ENCODE results near the gene LDHD. TPM values are rescaled to one million over a fixed set of nuclear protein-coding genes. Genes with fewer than 3 reads are reported as not detected.

The LDHD gene
- polyA plus RNA-seq, 1 donor (not counting 4 experiments of a cell fraction or from before 2014, with no cell fraction given): 0.34 TPM

DNA sequence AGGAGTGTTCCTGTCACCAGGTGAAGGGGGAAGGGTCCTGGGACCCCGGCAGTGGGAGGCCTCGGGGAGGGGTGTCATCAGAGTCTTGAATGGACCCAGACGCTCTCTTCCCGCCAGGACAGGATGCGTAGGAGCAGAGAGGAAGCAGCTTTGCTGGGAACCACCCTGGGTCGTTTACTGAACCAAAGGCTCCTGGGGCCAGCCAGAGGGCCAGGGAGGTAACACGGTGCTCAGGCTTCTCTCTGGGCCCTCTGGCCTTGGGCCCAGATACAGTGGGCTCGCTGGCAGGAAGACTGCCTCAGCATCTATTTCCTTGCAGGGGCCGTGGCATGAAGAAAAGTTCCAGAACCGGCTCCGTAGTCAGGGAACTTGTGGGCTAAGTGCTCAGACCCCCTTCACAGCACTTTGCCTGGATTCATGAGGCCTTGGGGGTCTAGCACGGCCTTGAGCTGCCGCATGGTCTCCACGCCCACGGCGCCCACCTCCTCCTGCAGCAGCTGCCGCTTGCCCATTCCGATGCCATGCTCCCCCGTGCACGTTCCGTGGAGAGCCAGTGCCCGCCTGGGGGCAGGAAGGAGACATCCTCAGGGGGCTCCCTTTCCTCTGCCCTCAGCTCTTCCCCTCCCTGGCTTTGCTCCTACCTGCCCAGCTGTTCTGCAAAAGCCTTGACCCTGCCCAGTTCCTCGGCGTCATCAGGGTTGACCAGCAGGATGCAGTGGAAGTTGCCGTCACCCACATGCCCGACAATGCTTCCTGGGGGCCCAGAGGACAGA is 4.4 kb downstream of the LDHD start:
- Histone ChIP-seq H2AFZ (ENCODE audit: control insufficient read depth, low read length) (no peak overlapping the region), H3K36me3 (ENCODE audit: control insufficient read depth in 2 of 2, extremely low read depth in 1 of 2, insufficient read depth in 2 of 2, low read length in 2 of 2) (no peaks in the 10 kb centered on the region), H3K4me3 (ENCODE audit: control insufficient read depth in 2 of 3, extremely low read depth in 1 of 3, insufficient read depth in 2 of 3, low read depth in 1 of 3, low read length in 3 of 3) (no peak overlapping the region), H3K9me1 (ENCODE audit: control insufficient read depth, extremely low read depth, insufficient read depth, low read length) (no peaks in the 10 kb centered on the region), H4K20me1 (ENCODE audit: control insufficient read depth, extremely low read depth, insufficient read depth, low read length) (no peaks in the 10 kb centered on the region), H3K4me2 (ENCODE audit: control insufficient read depth, extremely low read depth, insufficient read depth, low read depth, low read length) (no peak overlapping the region), H3K27ac (ENCODE audit: control insufficient read depth, insufficient read depth, low read length) (no peak overlapping the region), H3K27me3 (ENCODE audit: control insufficient read depth, extremely low read depth, insufficient read depth, low read length) (no peaks in the 10 kb centered on the region), H3K79me2 (ENCODE audit: control insufficient read depth, insufficient read depth, low read length) (no peaks in the 10 kb centered on the region), H3K9ac (ENCODE audit: control insufficient read depth, extremely low read depth, insufficient read depth, low read length) (no peak overlapping the region), H3K9me3 (ENCODE audit: control insufficient read depth, low read depth, low read length) (no peaks in the 10 kb centered on the region), H3K4me1 (ENCODE audit: control insufficient read depth, extremely low read depth, insufficient read depth, low read length) (peaks cover 38% of the 10 kb centered on the region)
- FAIRE-seq (no peak), DNase-seq (ENCODE audit: low read depth, low spot score) (no peak)
- dilution Hi-C loops (cut with MboI; ENCODE audit: extremely low pct_ligation_motif_present, low sequenced_read_pairs): no loop called here
- TF ChIP-seq, protein P1, sequence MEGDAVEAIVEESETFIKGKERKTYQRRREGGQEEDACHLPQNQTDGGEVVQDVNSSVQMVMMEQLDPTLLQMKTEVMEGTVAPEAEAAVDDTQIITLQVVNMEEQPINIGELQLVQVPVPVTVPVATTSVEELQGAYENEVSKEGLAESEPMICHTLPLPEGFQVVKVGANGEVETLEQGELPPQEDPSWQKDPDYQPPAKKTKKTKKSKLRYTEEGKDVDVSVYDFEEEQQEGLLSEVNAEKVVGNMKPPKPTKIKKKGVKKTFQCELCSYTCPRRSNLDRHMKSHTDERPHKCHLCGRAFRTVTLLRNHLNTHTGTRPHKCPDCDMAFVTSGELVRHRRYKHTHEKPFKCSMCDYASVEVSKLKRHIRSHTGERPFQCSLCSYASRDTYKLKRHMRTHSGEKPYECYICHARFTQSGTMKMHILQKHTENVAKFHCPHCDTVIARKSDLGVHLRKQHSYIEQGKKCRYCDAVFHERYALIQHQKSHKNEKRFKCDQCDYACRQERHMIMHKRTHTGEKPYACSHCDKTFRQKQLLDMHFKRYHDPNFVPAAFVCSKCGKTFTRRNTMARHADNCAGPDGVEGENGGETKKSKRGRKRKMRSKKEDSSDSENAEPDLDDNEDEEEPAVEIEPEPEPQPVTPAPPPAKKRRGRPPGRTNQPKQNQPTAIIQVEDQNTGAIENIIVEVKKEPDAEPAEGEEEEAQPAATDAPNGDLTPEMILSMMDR (optimal IDR thresholded peaks at IDR 0.05 in 1 of 3, IDR thresholded peaks at IDR 0.05 in 1 of 3, conservative IDR thresholded peaks at IDR 0.05 in 1 of 3; ENCODE audit: extremely low read depth in 1 of 3, insufficient read depth in 2 of 3, low read length in 3 of 3): no peak
- no peak for TF ChIP-seq EZH2 (IDR thresholded peaks at IDR 0.05; ENCODE audit: low read length)

- Histone ChIP-seq H4K20me1 (ENCODE audit: control insufficient read depth, extremely low read depth, insufficient read depth, low read length) (no peaks in the 10 kb centered on the region), H3K79me2 (ENCODE audit: control insufficient read depth, insufficient read depth, low read length) (no peaks in the 10 kb centered on the region), H2AFZ (ENCODE audit: control insufficient read depth, low read length) (no peak overlapping the region), H3K9ac (ENCODE audit: control insufficient read depth, extremely low read depth, insufficient read depth, low read length) (no peak overlapping the region), H3K27ac (ENCODE audit: control insufficient read depth, insufficient read depth, low read length) (peak overlapping the region; percentile 75), H3K4me1 (ENCODE audit: control insufficient read depth, extremely low read depth, insufficient read depth, low read length) (peaks cover 38% of the 10 kb centered on the region), H3K9me1 (ENCODE audit: control insufficient read depth, extremely low read depth, insufficient read depth, low read length) (no peaks in the 10 kb centered on the region), H3K27me3 (ENCODE audit: control insufficient read depth, extremely low read depth, insufficient read depth, low read length) (no peaks in the 10 kb centered on the region), H3K9me3 (ENCODE audit: control insufficient read depth, low read depth, low read length) (no peaks in the 10 kb centered on the region), H3K4me2 (ENCODE audit: control insufficient read depth, extremely low read depth, insufficient read depth, low read depth, low read length) (peak overlapping the region; percentile 75), H3K4me3 (ENCODE audit: control insufficient read depth in 2 of 3, extremely low read depth in 1 of 3, insufficient read depth in 2 of 3, low read depth in 1 of 3, low read length in 3 of 3) (no peak overlapping the region), H3K36me3 (ENCODE audit: control insufficient read depth in 2 of 2, extremely low read depth in 1 of 2, insufficient read depth in 2 of 2, low read length in 2 of 2) (peaks cover 2 to 4% of the 10 kb centered on the region in 2 experiments)
- DNase-seq (ENCODE audit: low read depth, low spot score) (no peak), FAIRE-seq (no peak)
- dilution Hi-C loops (cut with MboI; ENCODE audit: extremely low pct_ligation_motif_present, low sequenced_read_pairs): no loop called here
- no peak for TF ChIP-seq EZH2 (IDR thresholded peaks at IDR 0.05; ENCODE audit: low read length)
- TF ChIP-seq, protein P1 (optimal IDR thresholded peaks at IDR 0.05 in 1 of 3, IDR thresholded peaks at IDR 0.05 in 1 of 3, conservative IDR thresholded peaks at IDR 0.05 in 1 of 3; ENCODE audit: extremely low read depth in 1 of 3, insufficient read depth in 2 of 3, low read length in 3 of 3): no peak
These were observed 5.1 kb downstream of the LDHD start for GRCh38 chr16:75111514-75111940.

All from keratinocyte (primary cell).